Omental fat pad (tissue), 4 donors: ENCODE results near the gene SLC10A2. TPM values are rescaled to one million over a fixed set of nuclear protein-coding genes. Genes with fewer than 3 reads are reported as not detected.

Source experiments
- ATAC-seq: fragments of 150-250 bp; one replicate; pipeline ENCODE4 v1.9.1; 2016; ENCODE audit warnings: mild to moderate bottlenecking, moderate library complexity; ENCODE audit not compliant: low FRiP score
- DNase-seq: peaks from one replicate; pipeline ENCODE4 v3.0.0-alpha.2; 2019; ENCODE audit warnings: low spot score
- CTCF ChIP-seq, 3 donors: fragments of 450-650 bp; IDR thresholded peaks; one replicate each; pipeline ENCODE4 v1.5.1; 2016 to 2017; ENCODE audit warnings: antibody characterized with exemption in 3 of 3, mild to moderate bottlenecking in 3 of 3, moderate library complexity in 2 of 3
- total RNA-seq, 4 donors: library from RNA; depleted of rRNA; stranded (reverse); fragments of >200 nt; gene quantifications; one replicate each; pipeline ENCODE4 v1.1.0, GENCODE V29; 2016

The SLC10A2 gene
- total RNA-seq, 4 donors from 2014 or later = not detected

DNA sequence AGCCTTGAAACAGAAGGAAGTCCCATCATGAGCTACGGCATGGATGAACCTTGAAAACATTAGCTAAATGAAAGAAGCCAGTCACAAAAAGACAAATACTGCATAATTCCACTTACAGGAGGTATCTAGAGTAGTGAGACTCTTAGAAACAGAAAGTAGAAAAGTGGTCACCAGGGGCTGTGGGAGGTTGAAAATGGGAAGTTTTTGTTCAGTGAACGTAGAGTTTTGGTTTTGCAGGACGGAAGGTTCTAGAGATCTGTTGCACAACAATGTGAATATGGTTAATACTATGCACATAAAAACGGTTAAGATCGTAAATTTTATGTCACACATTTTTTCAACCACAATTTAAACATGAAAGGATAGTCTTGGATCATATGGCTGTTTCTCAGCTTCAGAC lies 11.9 kb upstream of the SLC10A2 start:
- ATAC-seq (no peak), DNase-seq (no peak)
- TF ChIP-seq CTCF (IDR thresholded peaks at IDR 0.05) = no peak

DNA sequence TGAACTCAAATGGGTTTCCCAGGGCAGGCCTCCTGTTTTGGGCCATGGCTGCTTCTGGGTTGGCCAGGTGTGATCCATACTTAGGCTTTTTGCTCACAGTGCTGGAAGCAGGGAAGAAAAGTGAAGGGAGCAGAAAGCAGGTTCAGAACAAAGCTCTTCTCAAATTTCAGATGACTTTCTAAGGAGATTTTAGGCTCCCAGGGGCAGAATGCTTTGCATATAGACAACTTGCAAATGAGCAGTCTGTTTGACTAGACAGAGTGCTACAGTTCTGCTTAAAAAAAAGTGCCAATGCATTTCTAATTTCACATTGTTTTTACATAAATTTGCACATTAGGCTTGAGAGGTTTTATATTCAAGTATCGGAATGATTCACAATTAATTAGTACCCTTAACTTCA lies 2.6 kb upstream of the SLC10A2 start:
- ATAC-seq (no peak), DNase-seq (no peak)
- no peak for TF ChIP-seq CTCF (IDR thresholded peaks at IDR 0.05)

GRCh38 chr13:103067751-103068555 lies 1.7 kb upstream of the SLC10A2 start:
- ATAC-seq (no peak), DNase-seq (no peak)
- TF ChIP-seq CTCF (IDR thresholded peaks at IDR 0.05) = no peak

GRCh38 chr13:103066781-103067345 lies 646 bp upstream of the SLC10A2 start:
- no peak for TF ChIP-seq CTCF (IDR thresholded peaks at IDR 0.05)
- ATAC-seq = no peak
- no peak for DNase-seq

- ATAC-seq (no peak), DNase-seq (no peak)
- no peak for TF ChIP-seq CTCF (IDR thresholded peaks at IDR 0.05)
Measured at GRCh38 chr13:103063376-103063775, 2.8 kb downstream of the SLC10A2 start.

- no peak for TF ChIP-seq CTCF (IDR thresholded peaks at IDR 0.05)
- ATAC-seq (no peak), DNase-seq (no peak)
Measured at GRCh38 chr13:103062079-103062478, 4.1 kb downstream of the SLC10A2 start.

GRCh38 chr13:103056008-103056407 lies 10.2 kb downstream of the SLC10A2 start:
- DNase-seq (no peak), ATAC-seq (no peak)
- TF ChIP-seq CTCF (IDR thresholded peaks at IDR 0.05) = no peak
